GM19351 (cell line): ENCODE data around the gene TMEM140.

Source experiments
- ATAC-seq: cut with Tn5 transposase; IDR thresholded peaks from one replicate; pipeline ENCODE4 v1.9.1; 2021; ENCODE audit warnings: mild to moderate bottlenecking, moderate library complexity; ENCODE audit not compliant: unreplicated experiment

TMEM140 gene

GRCh38 chr7:135158141-135158655 is 10.3 kb downstream of the TMEM140 start:
- no peak for ATAC-seq

GRCh38 chr7:135158874-135159273 is 11.0 kb downstream of the TMEM140 start:
- no peak for ATAC-seq

GRCh38 chr7:135159359-135160085 is 11.7 kb downstream of the TMEM140 start:
- ATAC-seq: no peak

- ATAC-seq: no peak
Observed at GRCh38 chr7:135160098-135160857, 12.4 kb downstream of the TMEM140 start.

- peak; percentile 35 for ATAC-seq
Observed at GRCh38 chr7:135160858-135161653, 13.2 kb downstream of the TMEM140 start.

GRCh38 chr7:135161669-135162068 is 13.8 kb downstream of the TMEM140 start:
- no peak for ATAC-seq

- ATAC-seq: no peak
Observed at GRCh38 chr7:135162382-135163001, 14.6 kb downstream of the TMEM140 start.

- ATAC-seq: no peak
Observed at GRCh38 chr7:135164357-135165061, 16.6 kb downstream of the TMEM140 start.

GRCh38 chr7:135165862-135166261 is 18.0 kb downstream of the TMEM140 start:
- no peak for ATAC-seq

- no peak for ATAC-seq
Observed at GRCh38 chr7:135166338-135166990, 18.6 kb downstream of the TMEM140 start.

GRCh38 chr7:135167365-135167917 is 19.6 kb downstream of the TMEM140 start:
- no peak for ATAC-seq

GRCh38 chr7:135168001-135168400 is 20.1 kb downstream of the TMEM140 start:
- ATAC-seq: no peak

GRCh38 chr7:135168489-135169140 is 20.7 kb downstream of the TMEM140 start:
- ATAC-seq: no peak

- ATAC-seq: peak; percentile 38
Observed at GRCh38 chr7:135169141-135169963, 21.5 kb downstream of the TMEM140 start.

GRCh38 chr7:135169964-135170273 is 22.0 kb downstream of the TMEM140 start:
- peak; percentile 14 for ATAC-seq

- ATAC-seq: peak; percentile 63
Observed at GRCh38 chr7:135170274-135170997, 22.6 kb downstream of the TMEM140 start, which contains the start of gene CYREN. CYREN (minus strand) TSS chr7:135170707; CDS start chr7:135168922, 1,785 bp downstream.

- peak; percentile 33 for ATAC-seq
Observed at GRCh38 chr7:135170998-135171481, 23.2 kb downstream of the TMEM140 start.
